Ectodermal cell (in vitro differentiated cells): Measurements from ENCODE around the gene UBAP1.
"Not testable (repeated sequence)": the region's sequence is repeated elsewhere in the genome, so short reads cannot be mapped to it uniquely, and the experiment has no call there.

Source experiments
- H3K27ac ChIP-seq: 2 replicates; pipeline ENCODE4 v1.7.0; 2013; ENCODE audit warnings: mild to moderate bottlenecking, low read depth, low read length; ENCODE audit not compliant: insufficient read depth, poor library complexity, severe bottlenecking
- H3K27me3 ChIP-seq: 2 replicates; pipeline ENCODE4 v1.7.0; 2013; ENCODE audit warnings: mild to moderate bottlenecking, low read length; ENCODE audit not compliant: insufficient read depth, control insufficient read depth, poor library complexity, severe bottlenecking
- H3K36me3 ChIP-seq: one replicate; pipeline ENCODE4 v1.7.0; 2013; ENCODE audit warnings: low read length; ENCODE audit not compliant: control insufficient read depth, insufficient read depth
- H3K4me1 ChIP-seq: one replicate; pipeline ENCODE4 v1.7.0; 2013; ENCODE audit warnings: low read length; ENCODE audit not compliant: control insufficient read depth, insufficient read depth
- H3K4me3 ChIP-seq: 2 replicates; pipeline ENCODE4 v1.7.0; 2013; ENCODE audit warnings: low read depth, low read length, control low read depth; ENCODE audit not compliant: insufficient read depth
- H3K9me3 ChIP-seq: 2 replicates; pipeline ENCODE4 v1.7.0; 2013; ENCODE audit warnings: mild to moderate bottlenecking, low read length, moderate library complexity; ENCODE audit not compliant: control insufficient read depth
- WGBS, 2 experiments: methylation state at CpG; one replicate each; pipeline ENCODE4 v1.1.7; 2013; ENCODE audit warnings: missing lambda C conversion rate in 2 of 2; 5-methylcytosine and 5-hydroxymethylcytosine counted together

UBAP1 gene

DNA sequence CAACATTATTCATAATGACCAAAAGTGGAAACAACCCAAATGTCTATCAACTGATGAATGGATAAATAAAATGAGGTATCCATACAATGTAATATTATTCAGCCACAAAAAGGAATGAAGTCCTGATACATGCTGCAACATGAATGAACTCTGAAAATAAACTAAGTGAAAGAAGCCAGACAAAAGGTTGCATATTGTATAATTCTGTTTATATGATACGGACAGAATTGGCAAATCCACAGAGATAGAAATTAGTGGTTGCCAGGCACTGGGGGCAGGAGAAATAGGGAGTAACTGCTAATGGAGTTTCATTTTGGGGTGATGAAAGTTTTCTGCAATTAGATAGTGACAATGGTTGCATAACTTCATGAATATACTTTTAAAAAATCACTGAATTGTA lies 103.3 kb downstream of the UBAP1 start:
- no peaks in the 10 kb centered on the region for H3K4me1 ChIP-seq
- no peak overlapping the region for H3K27ac ChIP-seq
- H3K27me3 ChIP-seq = no peaks in the 10 kb centered on the region
- no peaks in the 10 kb centered on the region for H3K36me3 ChIP-seq
- 93 to 100% methylated on average over 1 of the region's 1 CpG for WGBS, 2 experiments
- no peaks in the 10 kb centered on the region for H3K9me3 ChIP-seq
- H3K4me3 ChIP-seq = no peak overlapping the region

GRCh38 chr9:34289159-34289558 lies 110.3 kb downstream of the UBAP1 start:
- no peak overlapping the region for H3K4me3 ChIP-seq
- H3K27ac ChIP-seq = no peak overlapping the region
- no peaks in the 10 kb centered on the region for H3K27me3 ChIP-seq
- WGBS, 2 experiments = 82 to 88% methylated on average over 2 of the region's 2 CpGs
- no peaks in the 10 kb centered on the region for H3K4me1 ChIP-seq
- H3K9me3 ChIP-seq = no peaks in the 10 kb centered on the region
- H3K36me3 ChIP-seq = no peaks in the 10 kb centered on the region

- no peaks in the 10 kb centered on the region for H3K36me3 ChIP-seq
- H3K27ac ChIP-seq = no peak overlapping the region
- H3K4me1 ChIP-seq = no peaks in the 10 kb centered on the region
- no peaks in the 10 kb centered on the region for H3K27me3 ChIP-seq
- no peaks in the 10 kb centered on the region for H3K9me3 ChIP-seq
- 94 to 100% methylated on average over 2 of the region's 2 CpGs for WGBS, 2 experiments
- H3K4me3 ChIP-seq = no peak overlapping the region
Observed at GRCh38 chr9:34291023-34291422, 112.2 kb downstream of the UBAP1 start.

- Histone ChIP-seq H3K27ac (no peak overlapping the region), H3K4me3 (no peak overlapping the region), H3K27me3 (no peaks in the 10 kb centered on the region), H3K4me1 (no peaks in the 10 kb centered on the region), H3K9me3 (no peaks in the 10 kb centered on the region), H3K36me3 (no peaks in the 10 kb centered on the region)
- WGBS, 2 experiments = 96 to 100% methylated on average over 2 of the region's 2 CpGs
Observed at GRCh38 chr9:34291423-34291822, 112.6 kb downstream of the UBAP1 start.

DNA sequence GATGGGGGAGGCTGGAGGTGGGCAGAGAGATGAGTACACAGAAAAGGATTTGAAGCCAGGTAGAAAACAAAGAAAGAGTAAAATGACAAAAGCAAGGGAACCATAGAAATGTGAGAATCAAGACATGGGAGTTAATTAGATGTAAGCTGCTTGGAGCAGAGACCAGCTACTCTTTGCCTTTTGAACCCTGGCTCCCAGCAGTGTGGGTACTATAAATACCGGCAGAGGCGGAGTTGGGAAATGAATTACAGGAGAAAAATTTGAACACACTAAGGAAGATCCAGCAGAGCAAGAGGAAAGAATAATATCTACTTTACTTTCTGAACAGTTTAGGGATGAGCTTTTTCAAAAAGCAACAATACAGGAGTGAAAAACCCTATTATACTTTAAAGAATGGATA lies 113.7 kb downstream of the UBAP1 start:
- Histone ChIP-seq H3K36me3 (no peaks in the 10 kb centered on the region), H3K9me3 (no peaks in the 10 kb centered on the region), H3K27ac (no peak overlapping the region), H3K27me3 (no peaks in the 10 kb centered on the region), H3K4me1 (no peaks in the 10 kb centered on the region), H3K4me3 (no peak overlapping the region)
- WGBS, 2 experiments = 59 to 78% methylated on average over 2 of the region's 2 CpGs

DNA sequence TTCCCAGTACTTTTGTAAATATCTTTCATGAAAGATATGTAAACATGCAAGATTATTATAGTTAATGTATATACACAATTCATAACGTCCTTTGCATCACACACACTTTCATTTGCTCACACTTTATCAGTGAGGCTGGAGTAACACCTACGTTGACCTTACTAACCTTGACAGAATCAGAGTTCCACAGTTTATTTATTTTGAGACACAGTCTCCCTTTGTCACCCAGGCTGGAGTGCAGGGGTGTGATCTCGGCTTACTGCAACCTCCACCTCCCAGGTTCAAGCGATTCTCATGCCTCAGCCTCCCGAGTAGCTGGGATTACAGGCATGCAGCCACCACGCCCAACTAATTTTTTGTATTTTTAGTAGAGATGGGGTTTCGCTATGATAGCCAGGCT lies 122.2 kb downstream of the UBAP1 start:
- not testable (repeated sequence) for H3K27ac ChIP-seq, H3K27me3 ChIP-seq, H3K4me1 ChIP-seq, H3K9me3 ChIP-seq, H3K4me3 ChIP-seq, H3K36me3 ChIP-seq
- 90 to 92% methylated on average over 7 of the region's 7 CpGs for WGBS, 2 experiments
